Measurements from ENCODE around the gene CLK1.

The CLK1 gene

DNA sequence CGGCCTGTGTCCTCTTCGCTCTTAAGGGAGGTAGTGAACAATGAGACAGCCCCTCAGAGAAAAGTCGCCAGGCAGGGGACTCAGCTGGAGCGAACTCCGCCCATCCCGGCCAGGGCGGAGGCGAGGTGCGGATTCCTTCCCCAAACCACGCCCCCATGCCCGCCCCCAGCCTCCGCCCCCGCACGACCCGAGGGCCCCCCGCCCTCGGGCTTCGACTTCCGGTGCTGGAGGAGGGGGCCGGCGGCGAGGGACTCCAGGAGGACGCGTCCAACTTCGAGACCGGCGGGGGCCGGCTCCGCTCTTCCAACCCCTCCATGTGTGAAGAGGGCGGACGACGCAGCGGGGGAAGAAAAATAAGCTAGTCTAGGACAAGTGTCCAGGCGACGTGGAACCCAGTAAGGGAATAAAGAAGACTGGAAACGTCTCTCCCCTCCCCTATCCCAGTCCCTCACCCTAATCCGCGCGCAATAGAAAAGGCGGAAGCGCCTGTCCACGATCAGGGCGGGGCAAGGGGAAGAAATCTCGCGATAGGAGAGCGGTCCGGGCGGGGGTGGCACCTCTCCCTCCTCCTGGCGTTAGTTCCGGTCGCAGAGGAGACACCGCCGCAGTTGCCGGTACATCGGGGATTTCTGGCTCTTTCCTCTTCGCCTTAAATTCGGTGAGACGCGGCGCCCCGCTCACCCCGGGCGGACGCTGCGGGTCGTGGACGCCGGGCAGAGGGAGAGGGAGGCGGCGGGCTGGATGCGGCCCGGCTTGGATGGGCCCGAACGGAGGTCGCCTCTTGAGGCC is 52.9 kb downstream of the CLK1 start, which contains the start of gene BZW1:
Gene BZW1, plus strand, starts transcription at position 578 of the 789 bp plus-strand sequence. CDS start 1,308 bp downstream, outside the sequence.
- no peak for FAIRE-seq

GRCh38 chr2:200810998-200811332 is 53.5 kb downstream of the CLK1 start:
- no peak for FAIRE-seq

DNA sequence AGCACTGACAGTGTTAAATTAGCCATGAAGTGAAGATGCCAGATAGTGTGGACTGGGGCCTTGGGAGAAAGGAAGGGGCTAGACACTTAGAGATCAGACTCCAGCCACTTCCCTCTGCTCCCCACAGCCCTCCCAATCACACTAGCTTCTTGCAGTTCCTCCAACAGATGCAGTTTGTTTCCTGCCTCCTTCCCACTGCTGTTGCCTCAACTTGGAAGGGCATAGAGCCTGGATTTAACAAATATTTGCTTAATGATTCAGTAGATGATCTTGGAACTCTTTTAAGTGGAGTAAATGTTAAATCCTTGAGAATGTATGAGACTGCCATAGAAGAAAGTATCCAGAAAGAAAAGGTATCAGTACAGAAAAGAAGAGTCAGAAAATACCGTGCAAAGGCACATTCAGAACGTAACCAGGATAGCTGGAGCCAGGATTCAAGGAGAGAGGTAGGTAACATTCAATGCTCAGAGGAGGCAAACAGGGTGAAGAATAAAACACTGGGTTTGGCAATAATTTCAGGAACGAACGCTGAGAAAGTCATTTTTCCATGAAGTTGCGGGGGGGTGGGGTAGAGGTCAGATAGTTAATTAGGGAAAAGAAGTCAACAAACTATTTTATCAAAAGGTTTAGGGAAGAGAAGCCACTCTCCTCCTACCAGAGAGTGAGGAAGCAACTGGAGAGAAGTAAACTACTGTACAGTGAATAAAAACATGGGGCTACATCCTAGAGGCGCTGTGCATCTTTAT is 54.0 kb downstream of the CLK1 start:
- FAIRE-seq, result no peak

DNA sequence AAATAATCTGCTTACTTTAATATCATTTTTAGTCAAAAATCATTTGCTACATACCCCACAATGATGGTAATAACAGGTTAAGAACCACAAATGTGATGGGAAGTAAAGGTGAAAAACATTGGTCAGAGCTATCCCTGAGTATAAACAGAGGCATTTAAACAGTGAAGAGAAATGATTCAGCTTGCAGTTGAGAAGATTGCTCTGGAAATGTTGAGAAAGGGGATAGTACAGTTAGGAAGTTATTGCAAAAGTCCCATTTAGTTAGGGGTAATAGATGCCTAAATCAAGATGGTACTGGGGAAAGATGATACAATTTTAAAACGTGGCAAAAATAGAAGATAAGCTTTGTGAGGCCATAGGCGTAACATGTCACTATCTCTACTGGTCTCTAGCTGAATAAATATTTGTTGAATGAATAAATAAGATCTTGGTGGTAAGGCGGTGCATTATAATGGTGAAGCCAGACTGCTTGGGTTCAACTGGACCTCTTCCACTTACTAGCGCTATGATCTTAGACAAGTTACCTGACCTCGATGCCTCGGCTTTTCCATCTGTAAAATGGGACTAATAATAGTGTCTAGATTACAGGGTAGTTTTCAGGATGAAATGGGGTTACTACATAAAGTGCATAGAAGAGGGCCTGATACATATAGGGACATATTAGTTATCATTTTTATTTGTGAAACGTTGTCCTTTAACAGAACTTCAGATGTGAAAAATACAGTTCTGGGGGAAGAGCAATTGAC is 54.8 kb downstream of the CLK1 start:
- no peak for FAIRE-seq

All from colon (tissue), 2 donors.